Testis (tissue), 3 donors: ENCODE results near the gene VSTM5. TPM values are rescaled to one million over a fixed set of nuclear protein-coding genes. Genes with fewer than 3 reads are reported as not detected.

Experiments used
- DNase-seq: peaks from one replicate; pipeline ENCODE4 v3.0.0-alpha.2; 2019
- H3K27ac ChIP-seq, 2 donors: fragments of 200-600 bp; sonication (generic); one replicate each; pipeline ENCODE4 v1.5.1; 2019
- H3K27me3 ChIP-seq: fragments of 200-600 bp; sonication (generic); one replicate; pipeline ENCODE4 v1.5.1; 2019
- H3K36me3 ChIP-seq: fragments of 200-600 bp; sonication (generic); one replicate; pipeline ENCODE4 v1.5.1; 2017; ENCODE audit warnings: low read depth; ENCODE audit errors: missing control alignments
- H3K4me1 ChIP-seq: fragments of 200-600 bp; sonication (generic); one replicate; pipeline ENCODE4 v1.5.1; 2019
- H3K4me3 ChIP-seq, 2 donors: fragments of 200-600 bp; sonication (generic); one replicate each; pipeline ENCODE4 v1.5.1; 2017 to 2019
- H3K9me3 ChIP-seq: fragments of 200-600 bp; sonication (generic); one replicate; pipeline ENCODE4 v1.5.1; 2017
- CTCF ChIP-seq, 3 experiments: fragments of 450-650 bp in 2 of 3; fragments of 200-600 bp in 1 of 3; sonication (generic) in 1 of 3; IDR thresholded peaks; one replicate each; pipeline ENCODE4 v1.5.1; 2016 to 2019; ENCODE audit warnings: antibody characterized with exemption in 3 of 3, mild to moderate bottlenecking in 2 of 3, moderate library complexity in 1 of 3
- POLR2A ChIP-seq: fragments of 450-650 bp; IDR thresholded peaks from one replicate; pipeline ENCODE4 v1.6.1; 2017; ENCODE audit warnings: antibody characterized with exemption, mild to moderate bottlenecking, moderate library complexity
- WGBS, 2 donors: methylation state at CpG; one replicate each; pipeline ENCODE4 v1.1.5; 2018; 5-methylcytosine and 5-hydroxymethylcytosine counted together
- intact Hi-C: fragments of 100-400 bp; cut with DNase I; formaldehyde crosslinking; loops from one replicate; pipeline ENCODE4 v1.15.1; 2023; ENCODE audit warnings: low total_unique reads
- polyA plus RNA-seq: library from polyadenylated mRNA; stranded (reverse); fragments of 350-450 nt; fragmentation: Illumina TruSeq; extraction: RNeasy Lipid Tissue Mini Kit (QIAGEN cat#74804); gene quantifications from one replicate; pipeline ENCODE4 v1.2.3, GENCODE V29; 2014; ENCODE audit warnings: low read depth, low replicate concordance; ENCODE audit not compliant: insufficient read depth
- total RNA-seq, 2 donors: library from RNA; depleted of rRNA; stranded (reverse); fragments of >200 nt; gene quantifications; one replicate each; pipeline ENCODE4 v1.2.3, GENCODE V29; 2016

Gene VSTM5
- total and polyA plus RNA-seq, 3 donors from 2014 or later: 0.26 to 0.50 (median 0.31) TPM

GRCh38 chr11:93840981-93841380, 9.4 kb downstream of the VSTM5 start:
- 64 to 66% methylated on average over 3 of the region's 3 CpGs for WGBS, 2 donors
- no peaks in the 10 kb centered on the region for H3K27me3 ChIP-seq
- TF ChIP-seq CTCF (IDR thresholded peaks at IDR 0.05): no peak
- DNase-seq: no peak
- no peak overlapping the region for H3K4me3 ChIP-seq
- H3K9me3 ChIP-seq: no peaks in the 10 kb centered on the region
- intact Hi-C loops: no loop called here
- H3K36me3 ChIP-seq: no peaks in the 10 kb centered on the region
- no peaks in the 10 kb centered on the region for H3K4me1 ChIP-seq
- H3K27ac ChIP-seq: no peak overlapping the region

GRCh38 chr11:93840180-93840579, 10.2 kb downstream of the VSTM5 start:
- no peak for DNase-seq
- intact Hi-C loops: no loop called here

GRCh38 chr11:93838967-93839366, 11.5 kb downstream of the VSTM5 start:
- H3K27me3 ChIP-seq: no peaks in the 10 kb centered on the region
- no peaks in the 10 kb centered on the region for H3K9me3 ChIP-seq
- WGBS, 2 donors: 77 to 80% methylated on average over 5 to 8 of the region's 8 CpGs
- no peak for TF ChIP-seq CTCF (IDR thresholded peaks at IDR 0.05)
- no peak for TF ChIP-seq POLR2A
- no peak overlapping the region for H3K27ac ChIP-seq
- no peaks in the 10 kb centered on the region for H3K4me1 ChIP-seq
- DNase-seq: peak; percentile 33
- intact Hi-C loops: no loop called here
- H3K4me3 ChIP-seq: no peak overlapping the region
- H3K36me3 ChIP-seq: no peaks in the 10 kb centered on the region

More at GRCh38 chr11:93840180-93840579, 10.2 kb downstream of the VSTM5 start:
- Histone ChIP-seq H3K9me3 (no peaks in the 10 kb centered on the region), H3K4me3 (no peak overlapping the region), H3K4me1 (no peaks in the 10 kb centered on the region), H3K27me3 (no peaks in the 10 kb centered on the region), H3K27ac (no peak overlapping the region), H3K36me3 (no peaks in the 10 kb centered on the region)
- TF ChIP-seq CTCF (IDR thresholded peaks at IDR 0.05) (no peak), POLR2A (no peak)
- WGBS, 2 donors: 64 to 66% methylated on average over 2 of the region's 2 CpGs

GRCh38 chr11:93832780-93833179, 17.6 kb downstream of the VSTM5 start:
- H3K27ac ChIP-seq: no peak overlapping the region
- 85 to 94% methylated on average over 1 of the region's 1 CpG for WGBS, 2 donors

More at GRCh38 chr11:93832780-93833179, 17.6 kb downstream of the VSTM5 start:
- Histone ChIP-seq H3K9me3 (no peaks in the 10 kb centered on the region), H3K4me3 (no peak overlapping the region), H3K36me3 (no peaks in the 10 kb centered on the region), H3K4me1 (no peaks in the 10 kb centered on the region), H3K27me3 (no peaks in the 10 kb centered on the region)
- TF ChIP-seq POLR2A: no peak
- no peak for TF ChIP-seq CTCF (IDR thresholded peaks at IDR 0.05)
- no peak for DNase-seq
- intact Hi-C loops: no loop called here
